Osteocyte (in vitro differentiated cells): ENCODE measurements around the gene NVL. TPM values are rescaled to one million over a fixed set of nuclear protein-coding genes. Genes with fewer than 3 reads are reported as not detected.
"Not testable (repeated sequence)": the region's sequence is repeated elsewhere in the genome, so short reads cannot be mapped to it uniquely, and the experiment has no call there.

Experiments used
- DNase-seq: peaks from one replicate; pipeline ENCODE4 v3.0.0; 2021; ENCODE audit warnings: mixed read lengths; ENCODE audit not compliant: unreplicated experiment; ENCODE audit errors: extremely low spot score
- H3K27ac Mint-ChIP-seq: one replicate; pipeline ENCODE4 v1.8.0; 2021; ENCODE audit warnings: mild to moderate bottlenecking, mixed read lengths; ENCODE audit not compliant: unreplicated experiment
- H3K27me3 Mint-ChIP-seq: one replicate; pipeline ENCODE4 v1.8.0; 2021; ENCODE audit warnings: mixed read lengths; ENCODE audit not compliant: unreplicated experiment
- H3K36me3 Mint-ChIP-seq: one replicate; pipeline ENCODE4 v1.8.0; 2021; ENCODE audit warnings: mixed read lengths; ENCODE audit not compliant: unreplicated experiment
- H3K4me1 Mint-ChIP-seq: one replicate; pipeline ENCODE4 v1.8.0; 2021; ENCODE audit warnings: mixed read lengths; ENCODE audit not compliant: unreplicated experiment
- H3K4me3 Mint-ChIP-seq: one replicate; pipeline ENCODE4 v1.8.0; 2021; ENCODE audit warnings: mild to moderate bottlenecking, moderate library complexity, mixed read lengths; ENCODE audit not compliant: unreplicated experiment
- H3K9me3 Mint-ChIP-seq: one replicate; pipeline ENCODE4 v1.8.0; 2021; ENCODE audit warnings: mixed read lengths; ENCODE audit not compliant: unreplicated experiment
- CTCF ChIP-seq: fragments of 200-600 bp; sonication (generic); IDR thresholded peaks from 2 replicates; pipeline ENCODE4 v1.5.0; 2021; ENCODE audit warnings: antibody characterized with exemption, mild to moderate bottlenecking, moderate library complexity
- total RNA-seq: library from RNA; stranded (reverse); gene quantifications from 2 replicates; pipeline ENCODE4 v1.2.1, GENCODE V29; 2021

NVL gene
- total RNA-seq, 1 donor from 2014 or later: 22.5 TPM

- Mint-ChIP-seq H3K4me3 (peak overlapping the region; percentile 88), H3K27me3 (no peaks in the 10 kb centered on the region), H3K27ac (peak overlapping the region; percentile 84), H3K36me3 (peaks cover 11% of the 10 kb centered on the region), H3K4me1 (peaks cover 22% of the 10 kb centered on the region), H3K9me3 (no peaks in the 10 kb centered on the region)
- TF ChIP-seq CTCF: no peak
- no peak for DNase-seq
Measured at GRCh38 chr1:224357626-224358124, 27.7 kb upstream of the NVL start.

- H3K9me3 Mint-ChIP-seq: no peaks in the 10 kb centered on the region
- H3K36me3 Mint-ChIP-seq: peaks cover 5% of the 10 kb centered on the region
- peak; percentile 95 for DNase-seq
- no peak for TF ChIP-seq CTCF
- peak within 1 kb of the TSS; percentile 88 for H3K27ac Mint-ChIP-seq
- H3K4me1 Mint-ChIP-seq: peaks cover 20% of the 10 kb centered on the region
- H3K27me3 Mint-ChIP-seq: no peaks in the 10 kb centered on the region
- peak within 1 kb of the TSS; percentile 88 for H3K4me3 Mint-ChIP-seq
Measured at GRCh38 chr1:224356685-224357625, 27.0 kb upstream of the NVL start, which contains the start of gene CNIH4. Gene CNIH4, plus strand, starts transcription at chr1:224356879. Its CDS starts 46 bp downstream, at chr1:224356925.

GRCh38 chr1:224353975-224354925, 24.3 kb upstream of the NVL start:
- Mint-ChIP-seq H3K27ac (no peak overlapping the region), H3K27me3 (no peaks in the 10 kb centered on the region), H3K4me3 (no peak overlapping the region), H3K36me3 (peaks cover 4% of the 10 kb centered on the region), H3K9me3 (no peaks in the 10 kb centered on the region), H3K4me1 (peaks cover 19% of the 10 kb centered on the region)
- no peak for TF ChIP-seq CTCF
- no peak for DNase-seq

- H3K36me3 Mint-ChIP-seq, H3K27ac Mint-ChIP-seq, DNase-seq, H3K4me1 Mint-ChIP-seq, H3K27me3 Mint-ChIP-seq, H3K9me3 Mint-ChIP-seq, H3K4me3 Mint-ChIP-seq: not testable (repeated sequence)
Measured at GRCh38 chr1:224352436-224353085, 22.6 kb upstream of the NVL start.

- not testable (repeated sequence) for DNase-seq, H3K9me3 Mint-ChIP-seq, H3K4me1 Mint-ChIP-seq, H3K36me3 Mint-ChIP-seq, H3K27ac Mint-ChIP-seq, H3K4me3 Mint-ChIP-seq
- H3K27me3 Mint-ChIP-seq: peaks cover 25% of the 10 kb centered on the region
Measured at GRCh38 chr1:224349716-224350115, 19.7 kb upstream of the NVL start.
